Endothelial cell of coronary artery (primary cell): ENCODE measurements around the gene KCTD1. TPM values are rescaled to one million over a fixed set of nuclear protein-coding genes. Genes with fewer than 3 reads are reported as not detected.

Experiments used
- total RNA-seq: library from RNA; depleted of rRNA; stranded (reverse); fragments of >200 nt; gene quantifications from 2 replicates; pipeline ENCODE4 v1.2.3, GENCODE V29; 2014

Gene KCTD1
- 11.5 TPM in 2 replicates for total RNA-seq

GRCh38 chr18:26548415-26549262 is at the start of gene KCTD1:
Gene KCTD1, minus strand, starts transcription at chr18:26548553. Its CDS starts 17 bp downstream, at chr18:26548536.

